Measurements from ENCODE around the gene ATP13A1. TPM values are rescaled to one million over a fixed set of nuclear protein-coding genes. Genes with fewer than 3 reads are reported as not detected.

ATP13A1 gene
- total and polyA plus RNA-seq, 2 of the 8 experiments (the other 6 are each of a cell fraction or from before 2014, with no cell fraction given), result 33.0 to 64.2 TPM

DNA sequence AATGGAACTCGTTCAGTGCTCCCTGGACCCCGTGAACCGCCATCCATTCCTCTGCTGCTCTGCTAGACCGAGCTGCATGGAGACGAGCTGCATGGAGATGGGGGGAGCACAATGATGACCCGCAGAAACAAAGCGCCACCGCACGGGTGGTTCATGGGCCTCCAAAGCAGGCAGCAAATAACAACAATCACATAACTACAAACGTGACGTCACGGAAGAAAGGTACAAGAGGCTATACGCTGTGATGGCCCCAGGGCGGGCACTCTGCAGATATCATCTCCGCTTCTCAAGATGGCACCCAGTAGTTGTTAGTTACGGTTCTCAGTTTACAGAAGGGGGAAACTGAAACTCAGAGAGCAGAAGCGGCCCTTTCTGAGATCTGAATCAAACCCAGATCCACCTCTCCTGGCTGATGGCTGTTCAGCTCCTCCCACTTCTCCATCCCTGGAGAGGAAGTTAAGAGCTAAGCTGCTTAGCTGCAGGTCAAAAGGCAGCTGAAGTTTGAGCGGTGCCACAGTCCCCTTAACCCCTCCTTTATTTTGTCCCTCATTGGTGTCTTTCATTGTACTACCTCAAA, 1.7 kb downstream of the ATP13A1 start:
- TF ChIP-seq POLR2A (IDR thresholded peaks at IDR 0.05; ENCODE audit: control extremely low read depth in 1 of 2, low read depth in 2 of 2, low read length in 2 of 2) (no peak), GTF2F1 (IDR thresholded peaks at IDR 0.05; ENCODE audit: borderline replicate concordance, low read depth, low read length) (no peak), GABPA (IDR thresholded peaks at IDR 0.05; ENCODE audit: borderline replicate concordance, insufficient read depth, low read length) (no peak), JUND (IDR thresholded peaks at IDR 0.05; ENCODE audit: low read length) (no peak), CHD2 (IDR thresholded peaks at IDR 0.05; ENCODE audit: low read length) (no peak)

More for the DNA sequence above, 1.7 kb downstream of the ATP13A1 start:
- no peaks in the 10 kb centered on the region for H3K9me3 ChIP-seq (ENCODE audit: insufficient read depth in 2 of 2, low read depth in 1 of 2, low read length in 1 of 2)
- H3K56ac ChIP-seq (replicated peaks; ENCODE audit: insufficient read length, low read depth, low read length), result no peak overlapping the region
- H3K9ac ChIP-seq (replicated peaks in 1 of 4; ENCODE audit: extremely low read depth in 1 of 4, low read depth in 3 of 4, low read length in 3 of 4), result no peak overlapping the region
- H3K23me2 ChIP-seq (ENCODE audit: low read depth, low read length), result no peaks in the 10 kb centered on the region
- H3K36me3 ChIP-seq (ENCODE audit: control insufficient read depth in 2 of 4, insufficient read depth in 4 of 4, low read length in 3 of 4), result peaks cover 16 to 30% (median 22%) of the 10 kb centered on the region in 4 experiments
- peak overlapping the region; percentile 72 to 95; a peak in 3 of 4 replicates for H3K4me2 ChIP-seq (ENCODE audit: insufficient read depth in 1 of 2, low read depth in 2 of 2, low read length in 2 of 2)
- peaks cover 21 to 30% of the 10 kb centered on the region in 2 experiments for H3K79me2 ChIP-seq (ENCODE audit: control insufficient read depth in 1 of 2, insufficient read depth in 2 of 2, low read length in 2 of 2)
- H3K27me3 ChIP-seq (replicated peaks in 1 of 4; ENCODE audit: control insufficient read depth in 3 of 4, extremely low read depth in 1 of 4, insufficient read depth in 3 of 4, low read length in 3 of 4), result no peaks in the 10 kb centered on the region
- H2BK12ac ChIP-seq (ENCODE audit: low read depth, low read length), result no peak overlapping the region
- H4K8ac ChIP-seq (ENCODE audit: extremely low read depth, insufficient read depth, low read length), result peak overlapping the region; percentile 15; the same call in 1 of the 2 replicates
- no peak overlapping the region for H2AFZ ChIP-seq (ENCODE audit: low read length)
- H2BK15ac ChIP-seq (ENCODE audit: low read length), result no peak overlapping the region
- no peak overlapping the region for H2AK5ac ChIP-seq (ENCODE audit: low read depth, low read length)
- peak overlapping the region in 1 of 4 experiments; percentile 97; a peak in 4 of 8 replicates for H3K4me3 ChIP-seq (ENCODE audit: extremely low read depth in 1 of 4, insufficient read depth in 2 of 4, low read depth in 3 of 4, low read length in 4 of 4)
- peaks cover 16% of the 10 kb centered on the region for H3K79me1 ChIP-seq (ENCODE audit: low read depth, low read length)
- no peak overlapping the region for H2BK5ac ChIP-seq (ENCODE audit: low read depth, low read length)
- no peak overlapping the region for H3K23ac ChIP-seq (ENCODE audit: insufficient read length)
- 92% methylated on average over 18 of the region's 18 CpGs; no CpG with 5 or more reads in 1 of the 2 experiments for WGBS, 2 experiments (ENCODE audit: extremely low coverage in 1 of 2, insufficient coverage in 1 of 2, insufficient read length in 1 of 2, insufficient replicate concordance in 2 of 2, low coverage in 1 of 2, low lambda C conversion rate in 2 of 2, missing lambda C conversion rate in 1 of 2)
- no peak overlapping the region for H3K18ac ChIP-seq (ENCODE audit: extremely low read depth, low read length)
- POLR2A ChIA-PET (ENCODE audit: partially characterized antibody), result interaction anchor here (0.6 to 2.4 kb wide), 8 partner anchors 10 to 295 kb away, joined by 3 to 20 read pairs (median 3); partner anchors contain the start of genes GMIP and ZNF506
- H3K4ac ChIP-seq (replicated peaks; ENCODE audit: insufficient read length, low read depth, low read length), result no peak overlapping the region
- DNase-seq (ENCODE audit: low read depth in 1 of 2, low spot score in 2 of 2) (peak in 1 of 2 experiments; percentile 30), FAIRE-seq (no peak)
- H2BK20ac ChIP-seq (ENCODE audit: low read length), result no peak overlapping the region; the same call in 1 of the 2 replicates
- CTCF ChIA-PET (ENCODE audit: partially characterized antibody), result interaction anchor here (1.0 to 2.4 kb wide), 2 partner anchors 10 to 109 kb away, joined by 3 to 9 read pairs; no protein-coding TSS in a partner anchor
- no peak overlapping the region for H2BK120ac ChIP-seq (replicated peaks; ENCODE audit: low read depth, low read length)
- H4K20me1 ChIP-seq (replicated peaks in 1 of 2; ENCODE audit: control insufficient read depth in 1 of 2, insufficient read depth in 2 of 2, low read length in 2 of 2), result peaks cover 6 to 19% of the 10 kb centered on the region in 2 experiments
- H3K14ac ChIP-seq (ENCODE audit: insufficient read length), result no peak overlapping the region
- H3K27ac ChIP-seq (ENCODE audit: low read depth, low read length), result no peak overlapping the region
- H3K4me1 ChIP-seq (replicated peaks in 1 of 4; ENCODE audit: control insufficient read depth in 3 of 4, insufficient read depth in 4 of 4, low read length in 3 of 4), result peaks cover 3 to 11% (median 6%) of the 10 kb centered on the region in 4 experiments; a peak in 5 of 7 replicates
- H4K5ac ChIP-seq (ENCODE audit: insufficient read length, low read depth, low read length), result no peak overlapping the region
- no peak overlapping the region for H4K91ac ChIP-seq (replicated peaks; ENCODE audit: insufficient read length, low read length)
